GM21528 (cell line): ENCODE data around the gene METTL25.
A peak's percentile ranks its signal among the peaks of the same experiment; 100 is the strongest.
"Not testable (repeated sequence)": the region's sequence is repeated elsewhere in the genome, so short reads cannot be mapped to it uniquely, and the experiment has no call there.

Source experiments
- ATAC-seq: cut with Tn5 transposase; IDR thresholded peaks from one replicate; pipeline ENCODE4 v1.9.1; 2021; ENCODE audit warnings: mild to moderate bottlenecking, moderate library complexity; ENCODE audit not compliant: unreplicated experiment, low FRiP score

The METTL25 gene, protein sequence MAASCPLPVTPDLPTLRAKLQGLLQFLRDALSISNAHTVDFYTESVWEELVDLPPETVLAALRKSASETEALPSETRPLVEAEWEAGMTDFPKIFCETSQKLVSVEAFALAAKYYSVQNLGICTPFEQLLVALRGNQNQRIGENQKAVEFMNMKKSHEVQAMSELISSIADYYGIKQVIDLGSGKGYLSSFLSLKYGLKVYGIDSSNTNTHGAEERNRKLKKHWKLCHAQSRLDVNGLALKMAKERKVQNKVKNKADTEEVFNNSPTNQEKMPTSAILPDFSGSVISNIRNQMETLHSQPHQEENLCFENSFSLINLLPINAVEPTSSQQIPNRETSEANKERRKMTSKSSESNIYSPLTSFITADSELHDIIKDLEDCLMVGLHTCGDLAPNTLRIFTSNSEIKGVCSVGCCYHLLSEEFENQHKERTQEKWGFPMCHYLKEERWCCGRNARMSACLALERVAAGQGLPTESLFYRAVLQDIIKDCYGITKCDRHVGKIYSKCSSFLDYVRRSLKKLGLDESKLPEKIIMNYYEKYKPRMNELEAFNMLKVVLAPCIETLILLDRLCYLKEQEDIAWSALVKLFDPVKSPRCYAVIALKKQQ

DNA sequence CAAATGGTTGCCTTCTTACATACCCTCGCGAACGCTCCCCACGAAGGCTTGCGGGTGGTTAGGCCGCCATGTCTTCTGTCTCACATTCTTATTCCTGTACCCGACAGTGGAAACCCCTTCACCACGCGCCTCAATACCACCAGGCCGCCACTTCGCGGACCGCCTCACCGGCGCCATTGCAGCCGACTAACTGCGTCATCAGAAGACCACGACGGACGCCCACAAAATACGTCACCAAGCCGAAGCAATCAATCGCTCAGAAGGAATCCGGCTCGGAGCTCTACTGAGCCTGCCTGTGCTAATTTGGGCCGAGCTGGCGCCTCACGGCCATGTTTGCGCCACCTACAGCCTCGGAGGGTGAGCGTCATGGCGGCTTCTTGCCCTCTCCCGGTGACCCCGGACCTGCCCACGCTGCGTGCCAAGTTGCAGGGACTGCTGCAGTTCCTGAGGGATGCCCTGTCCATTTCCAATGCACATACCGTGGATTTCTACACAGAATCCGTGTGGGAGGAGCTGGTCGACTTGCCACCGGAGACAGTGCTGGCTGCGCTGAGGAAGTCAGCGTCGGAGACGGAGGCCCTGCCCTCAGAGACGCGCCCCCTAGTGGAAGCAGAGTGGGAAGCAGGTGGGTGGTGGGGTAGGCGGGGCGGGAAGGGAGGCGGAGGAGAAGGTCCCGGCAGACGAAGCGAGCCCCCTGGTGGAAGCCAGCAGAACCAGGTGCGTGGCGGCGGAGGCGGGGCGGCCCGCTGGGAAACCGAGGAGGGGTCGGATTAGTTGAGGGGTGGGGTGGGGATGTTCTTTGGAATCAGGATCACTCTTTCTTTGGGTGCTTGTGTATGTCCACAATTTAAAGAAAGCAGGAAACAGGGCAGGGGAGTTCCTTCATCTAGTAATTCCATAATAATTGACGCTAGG is at the start of gene METTL25, which contains the start of gene CCDC59:
Gene METTL25 (plus strand): TSS at position 330 of the 915 bp plus-strand sequence. CDS start 37 bp downstream, at position 367.
Gene CCDC59 (minus strand): TSS at position 188 of the 915 bp plus-strand sequence. CDS start 11 bp downstream, at position 177.
- peak; percentile 97 for ATAC-seq

DNA sequence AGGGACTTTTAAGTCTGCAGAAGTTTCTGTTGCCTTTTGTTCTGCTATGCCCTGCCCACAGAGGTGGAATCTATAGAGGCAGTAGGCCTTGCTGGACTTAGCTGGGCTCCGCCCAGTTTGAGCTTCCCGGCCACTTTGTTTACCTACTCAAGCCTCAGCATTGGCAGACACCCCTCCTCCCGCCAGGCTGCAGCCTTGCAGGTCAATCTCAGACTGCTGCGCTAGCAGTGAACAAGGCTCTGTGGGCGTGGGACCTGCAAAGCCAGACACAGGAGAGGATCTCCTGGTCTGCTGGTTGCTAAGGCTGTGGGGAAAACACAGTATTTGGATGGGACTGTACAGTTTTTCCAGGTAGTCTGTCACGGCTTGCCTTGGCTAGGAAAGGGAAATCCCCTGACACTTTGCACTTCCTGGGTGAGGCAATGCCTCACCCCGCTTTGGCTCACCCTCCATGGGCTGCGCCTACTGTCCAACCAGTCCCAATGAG is 43.9 kb upstream of the METTL25 start:
- no peak for ATAC-seq

DNA sequence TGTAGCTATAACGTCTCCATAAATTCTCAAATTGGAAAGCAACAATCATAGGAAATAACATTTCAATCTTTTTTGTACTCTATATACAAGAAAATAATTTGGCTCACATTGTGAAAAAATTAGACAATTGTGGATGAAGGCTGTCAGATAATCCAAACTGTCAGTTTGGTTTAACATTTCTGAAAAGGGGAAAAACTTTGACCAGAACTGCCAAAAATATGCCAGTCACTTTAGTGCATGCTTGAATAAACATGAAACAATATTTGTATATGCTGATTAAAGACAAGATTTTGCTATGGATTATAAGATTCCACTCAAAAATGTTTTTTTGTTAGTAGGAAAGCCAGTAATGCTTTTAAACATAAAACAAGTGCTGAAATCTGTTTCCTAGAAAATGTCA is 39.1 kb upstream of the METTL25 start:
- ATAC-seq, result no peak

DNA sequence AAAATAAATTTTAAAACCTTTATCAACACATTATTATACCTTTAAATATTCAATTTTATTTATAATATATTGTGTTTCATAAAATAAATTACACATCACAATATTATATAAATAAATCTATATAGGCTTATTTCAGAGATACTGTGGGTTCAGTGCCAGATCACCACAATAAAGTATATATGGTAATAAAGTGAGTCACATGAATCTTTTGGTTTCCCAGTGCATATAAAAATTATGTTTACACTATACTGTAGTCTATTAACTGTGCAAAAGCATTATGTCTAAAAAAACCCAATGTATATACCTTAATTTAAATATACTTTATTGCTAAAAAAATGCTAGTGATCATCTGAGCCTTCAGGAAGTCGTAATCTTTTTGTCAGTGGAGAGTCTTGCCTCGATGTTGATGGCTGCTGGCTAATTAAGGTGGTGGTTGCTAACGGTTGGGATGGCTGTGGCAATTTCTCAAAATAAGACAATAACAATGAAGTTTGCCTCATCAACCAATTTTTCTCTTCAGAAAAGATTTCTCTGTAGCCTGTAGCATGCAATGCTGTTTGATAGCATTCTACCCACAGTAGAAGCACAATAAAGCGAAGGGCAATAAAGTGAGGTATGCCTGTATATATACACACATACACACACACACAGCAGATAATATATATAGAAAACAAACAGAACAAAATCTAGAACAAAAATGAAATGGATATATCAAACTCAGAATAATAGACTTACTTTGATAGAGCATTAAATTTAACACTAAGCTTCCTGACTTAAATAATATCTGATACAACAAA is 32.6 kb upstream of the METTL25 start:
- ATAC-seq, result no peak

DNA sequence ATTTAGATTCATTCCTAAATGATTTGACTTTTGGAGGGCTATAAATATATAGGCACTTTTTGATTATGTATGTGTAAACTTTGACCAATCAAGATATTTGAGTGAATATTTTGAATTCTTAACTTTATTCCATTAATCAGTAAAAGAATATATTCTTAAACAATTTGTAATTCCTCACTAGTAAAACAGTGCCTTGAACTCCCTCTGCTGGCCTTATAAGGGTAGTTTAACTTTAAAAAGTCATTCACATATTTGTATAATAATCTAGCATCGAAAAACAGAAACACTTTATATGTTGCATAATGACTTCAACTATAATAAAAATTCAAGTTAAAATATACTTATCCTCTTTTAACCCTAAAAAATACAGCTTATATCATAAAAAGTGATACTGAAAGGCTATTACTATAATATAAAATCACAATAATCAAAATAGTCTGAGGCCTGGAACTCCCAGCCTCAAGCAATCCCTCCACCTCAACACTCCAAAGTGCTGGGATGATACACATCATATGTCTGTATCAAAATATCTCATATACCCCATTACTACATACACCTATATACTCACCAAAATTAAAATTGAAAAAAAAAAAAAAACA is 31.3 kb upstream of the METTL25 start:
- no peak for ATAC-seq

DNA sequence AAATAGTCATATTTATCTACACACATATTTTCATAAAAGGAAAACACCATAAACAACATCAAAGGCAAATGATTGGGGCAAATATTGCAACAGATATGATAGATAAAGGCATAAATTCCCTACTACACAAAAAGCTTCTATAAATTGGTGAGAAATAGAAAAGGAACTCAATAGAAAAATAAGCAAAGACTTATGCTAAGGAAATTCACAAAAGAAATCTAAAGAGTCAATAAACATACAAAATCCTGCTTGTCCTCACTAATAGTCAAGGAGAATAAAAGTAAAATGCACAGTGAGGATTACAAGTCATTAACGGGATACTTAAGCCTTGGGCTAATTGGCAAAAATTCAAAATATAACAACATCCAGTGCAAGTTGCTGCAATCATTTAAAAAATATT is 30.5 kb upstream of the METTL25 start:
- ATAC-seq, result no peak

DNA sequence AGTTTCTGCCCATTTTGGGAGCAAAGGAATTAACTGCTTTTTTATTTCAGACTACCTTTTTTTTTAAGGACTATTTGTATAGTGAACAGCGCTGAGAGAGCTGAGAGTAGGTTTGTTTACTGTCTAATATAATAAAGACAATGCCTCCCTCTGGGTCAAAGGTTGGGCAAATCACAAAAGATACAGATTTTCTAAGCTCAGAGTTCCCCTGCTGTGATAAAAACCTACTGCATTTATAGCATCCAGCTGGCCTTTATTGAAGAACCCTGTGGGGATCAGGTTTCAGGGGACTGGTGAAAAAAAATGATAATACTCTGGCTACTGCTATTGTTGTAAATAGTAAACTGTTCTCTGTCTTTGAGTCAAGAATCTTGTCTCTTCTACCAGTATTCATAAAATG is 28.8 kb upstream of the METTL25 start:
- no peak for ATAC-seq

DNA sequence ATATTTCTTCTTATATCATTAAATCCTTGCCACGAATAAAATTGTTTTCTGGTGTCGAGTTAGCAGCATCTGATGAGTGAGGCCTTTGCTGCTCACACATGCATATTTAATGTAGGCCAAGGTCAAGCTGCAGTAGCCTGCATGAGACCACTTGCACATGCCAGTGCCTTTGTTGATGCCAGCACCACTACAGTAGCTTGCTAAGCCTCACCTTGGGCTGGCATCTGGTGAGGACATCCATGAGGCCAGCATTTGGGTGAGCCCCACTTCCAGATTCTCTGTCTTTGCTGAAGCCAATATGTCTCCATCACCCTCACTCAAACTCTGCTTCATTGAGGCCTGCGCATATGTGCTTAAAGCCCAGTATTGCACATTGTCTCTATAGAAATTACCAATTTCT is 8.2 kb upstream of the METTL25 start:
- ATAC-seq, result no peak

DNA sequence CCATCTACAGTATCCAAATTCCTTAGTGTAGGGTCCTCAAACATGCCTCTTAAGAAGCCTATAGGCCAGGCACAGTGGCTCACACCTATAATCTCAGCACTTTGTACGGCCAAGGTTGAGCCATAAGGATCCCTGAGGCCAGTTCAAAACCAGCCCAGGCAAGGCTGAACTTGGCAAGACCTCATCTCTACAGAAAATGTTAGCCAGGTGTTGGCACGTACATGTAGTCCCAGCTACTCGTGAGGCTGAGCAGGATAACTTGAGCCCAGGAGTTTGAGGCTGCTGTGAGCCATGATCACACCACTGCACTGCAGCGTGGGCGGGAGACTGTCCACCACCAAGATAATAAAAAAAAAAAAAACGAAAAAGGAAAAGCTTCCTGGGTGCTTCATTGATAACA is 6.9 kb upstream of the METTL25 start:
- ATAC-seq, result no peak

DNA sequence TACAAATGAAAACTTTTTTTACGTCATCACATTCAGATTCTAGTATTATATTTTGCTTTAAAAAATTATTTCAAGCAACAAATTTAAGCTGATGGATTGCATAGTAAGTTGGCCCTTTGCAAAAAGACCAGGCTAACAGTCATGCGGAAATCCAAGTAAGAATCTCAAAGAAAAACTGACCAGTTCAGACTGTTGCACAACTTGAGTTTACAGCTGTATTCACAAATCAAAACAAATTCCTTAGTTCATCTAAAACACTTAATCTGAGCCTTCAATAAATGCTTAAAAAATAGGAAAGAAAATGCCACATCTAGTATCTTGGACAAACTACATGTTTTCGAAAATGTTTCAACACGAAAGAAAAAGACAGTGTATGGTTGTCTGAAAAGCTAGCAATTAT is 989 bp upstream of the METTL25 start:
- ATAC-seq, result no peak

DNA sequence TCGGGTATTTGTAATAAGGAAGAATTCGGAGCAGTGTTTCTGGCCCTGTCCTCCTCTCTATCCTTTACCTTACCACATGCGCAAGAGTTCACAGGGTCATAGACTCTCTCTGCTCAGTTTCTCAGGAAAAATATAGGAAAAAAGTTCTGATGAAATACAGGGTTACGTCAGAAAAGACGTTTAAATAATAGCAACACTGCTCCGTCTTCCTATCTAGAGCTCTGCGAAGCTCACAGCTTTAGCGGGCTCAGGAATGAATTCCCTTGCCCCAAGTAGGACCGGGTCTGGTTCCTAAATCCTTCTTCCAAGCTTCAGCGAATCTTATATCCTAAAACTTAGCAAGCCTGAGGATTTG is 507 bp upstream of the METTL25 start:
- ATAC-seq, result no peak

DNA sequence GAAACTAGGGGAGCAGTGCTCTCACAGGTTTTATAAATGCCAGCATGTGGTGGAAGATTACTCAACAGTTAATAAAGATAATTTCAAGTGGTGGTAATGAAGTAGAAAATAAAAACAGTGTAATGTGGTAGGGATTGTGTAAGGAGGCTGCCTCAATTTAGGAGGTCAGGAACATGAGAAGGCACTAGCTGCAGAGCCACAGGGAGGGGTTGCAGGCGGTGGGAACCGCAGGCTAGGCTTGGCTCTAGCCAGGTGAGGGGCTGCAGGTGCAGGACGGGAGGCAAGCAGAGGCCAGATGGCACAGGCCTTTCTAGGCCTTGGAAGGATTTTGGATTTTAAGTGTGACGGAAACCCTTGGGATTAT is 768 bp downstream of the METTL25 start:
- ATAC-seq, result peak; percentile 28

DNA sequence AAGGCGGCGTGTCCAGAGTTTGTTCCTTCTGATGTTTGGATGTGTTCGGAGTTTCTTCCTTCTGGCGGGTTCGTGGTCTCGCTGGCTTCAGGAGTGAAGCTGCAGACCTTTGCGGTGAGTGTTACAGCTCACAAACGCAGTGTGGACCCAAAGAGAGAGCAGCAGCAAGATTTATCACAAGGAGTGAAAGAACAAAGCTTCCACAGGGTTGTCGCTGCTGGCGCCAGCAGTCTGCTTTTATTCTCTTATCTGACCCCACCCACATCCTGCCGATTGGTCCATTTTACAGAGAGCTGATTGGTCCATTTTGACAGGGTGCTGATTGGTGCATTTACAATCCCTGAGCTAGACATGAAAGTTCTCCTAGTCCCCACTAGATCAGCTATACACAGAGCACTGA is 2.5 kb downstream of the METTL25 start:
- ATAC-seq, result not testable (repeated sequence)

DNA sequence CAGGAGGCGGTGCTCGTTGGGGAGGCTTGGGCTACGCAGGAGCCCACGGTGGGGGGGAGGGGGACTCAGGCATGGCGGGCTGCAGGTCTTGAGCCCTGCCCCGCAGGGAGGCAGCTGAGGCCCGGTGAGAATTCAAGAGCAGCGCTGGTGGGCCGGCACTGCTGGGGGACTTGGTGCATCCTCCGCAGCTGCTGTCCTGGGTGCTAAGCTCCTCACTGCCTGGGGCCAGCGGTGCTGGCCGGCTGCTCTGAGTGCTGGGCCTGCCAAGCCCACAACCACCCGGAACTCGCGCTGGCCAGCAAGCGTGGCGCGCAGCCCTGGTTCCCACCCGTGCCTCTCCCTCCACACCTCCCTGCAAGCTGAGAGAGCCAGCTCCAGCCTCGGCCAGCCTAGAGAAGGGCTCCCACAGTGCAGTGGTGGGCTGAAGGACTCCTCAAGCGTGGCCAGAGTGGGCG is 3.2 kb downstream of the METTL25 start:
- ATAC-seq, result no peak

DNA sequence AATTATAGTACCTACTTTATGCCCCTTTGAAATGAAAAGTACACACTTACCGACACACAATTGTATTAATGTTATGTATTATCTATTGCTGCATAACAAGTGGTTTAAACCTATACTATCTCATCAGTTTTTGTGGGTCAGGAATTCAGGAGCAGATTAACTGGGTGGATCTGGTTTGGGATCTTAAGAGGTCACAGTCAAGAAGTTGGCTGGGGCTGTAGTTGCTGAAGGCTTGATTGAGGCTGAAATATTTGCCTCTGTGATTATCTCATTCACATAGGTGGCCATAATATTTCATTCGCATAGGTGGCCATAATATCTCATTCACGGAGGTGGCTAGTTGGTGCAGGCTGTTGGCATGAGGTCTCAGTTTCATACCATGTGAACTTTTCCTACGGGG is 5.7 kb downstream of the METTL25 start:
- no peak for ATAC-seq

DNA sequence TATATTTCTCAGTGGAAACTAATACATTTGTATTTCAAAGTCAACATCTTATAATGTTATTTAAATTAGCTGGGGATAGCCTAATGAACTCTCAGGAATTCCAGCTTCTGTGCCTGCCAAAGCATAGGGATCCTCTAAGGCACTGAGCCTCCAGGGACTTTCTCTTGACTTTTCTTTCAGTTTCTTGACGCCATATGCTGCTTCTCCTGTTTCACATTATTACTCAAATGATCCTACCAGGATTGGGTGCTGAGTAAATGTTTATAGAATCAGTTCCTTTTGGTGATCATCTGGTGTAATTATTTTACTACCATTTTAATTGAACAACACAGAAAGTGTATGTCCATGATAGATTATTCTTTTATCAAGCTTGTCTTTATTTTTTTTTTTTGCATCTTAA is 7.9 kb downstream of the METTL25 start:
- no peak for ATAC-seq

DNA sequence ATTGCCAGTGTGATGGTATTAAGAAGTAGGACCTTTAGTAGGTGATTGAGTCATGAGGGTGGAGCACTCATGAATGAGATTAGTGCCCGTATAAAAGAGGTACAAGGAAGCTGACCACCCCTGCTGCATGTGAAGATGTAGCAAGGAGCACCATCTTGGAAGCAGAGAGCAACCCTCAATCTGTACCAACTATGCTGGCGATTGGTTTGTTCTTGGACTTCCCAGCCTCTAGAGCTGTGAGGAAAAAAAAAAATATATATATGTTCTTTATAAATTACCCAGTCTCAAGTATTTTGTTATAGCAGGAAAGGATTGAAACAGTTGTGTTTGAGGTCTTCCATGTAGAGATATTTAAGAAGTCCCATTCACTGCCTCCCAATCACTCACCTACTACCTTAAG is 16.9 kb downstream of the METTL25 start:
- ATAC-seq, result no peak

DNA sequence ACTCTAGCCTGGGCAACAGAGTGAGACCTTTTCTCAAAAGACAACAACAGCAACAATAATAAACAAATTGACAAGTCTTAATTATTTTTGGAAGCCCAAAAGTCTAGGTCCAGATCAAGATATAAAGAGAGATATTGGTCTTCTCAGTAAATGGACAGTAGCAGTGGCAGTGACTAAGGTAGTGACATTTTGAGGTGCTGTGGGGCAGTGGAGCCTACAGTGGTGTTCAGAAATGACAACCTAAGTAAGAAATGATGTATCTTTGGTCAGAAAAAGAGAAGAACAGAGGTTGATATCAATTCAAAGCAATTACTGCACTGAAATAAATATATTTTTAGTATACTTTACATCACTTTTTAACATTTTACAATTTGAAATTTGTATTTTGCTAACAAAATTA is 20.7 kb downstream of the METTL25 start:
- no peak for ATAC-seq

DNA sequence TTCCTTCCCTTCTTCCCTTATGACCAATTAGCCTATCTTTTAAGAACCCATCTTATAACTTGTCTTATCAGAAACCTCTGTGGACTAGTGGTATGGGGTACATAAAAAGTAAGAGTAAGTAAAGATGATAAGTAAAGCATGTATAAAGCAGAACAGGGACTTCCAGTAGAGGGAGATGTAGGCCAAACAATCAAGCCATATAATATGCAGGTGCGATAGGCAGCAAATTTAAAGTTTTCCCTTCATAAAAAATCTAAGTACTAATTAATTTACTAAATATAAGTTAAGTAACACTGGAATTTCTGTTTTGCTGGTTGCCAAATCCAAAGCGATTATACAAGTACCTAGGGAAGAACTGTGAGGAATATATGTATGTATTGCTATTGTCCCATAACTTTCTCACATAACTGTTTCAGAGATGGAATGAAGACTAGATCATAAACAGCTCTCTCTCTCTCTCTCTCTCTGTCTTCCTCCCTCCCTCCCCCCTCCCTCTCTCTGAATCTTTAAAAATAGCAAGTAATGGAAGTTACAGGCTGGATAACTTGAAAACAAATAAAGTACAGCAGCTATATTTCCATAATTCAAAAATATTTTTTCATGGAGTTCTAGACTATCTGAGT is 25.7 kb downstream of the METTL25 start:
- no peak for ATAC-seq
